Neural cell (in vitro differentiated cells): ENCODE measurements around the gene S1PR4. TPM values are rescaled to one million over a fixed set of nuclear protein-coding genes. Genes with fewer than 3 reads are reported as not detected.
"Not testable (repeated sequence)": the region's sequence is repeated elsewhere in the genome, so short reads cannot be mapped to it uniquely, and the experiment has no call there.

Experiments
- H2AFZ ChIP-seq: fragments of 200-600, 300-800 bp; sonication (generic), shearing (Covaris generic); 2 replicates; pipeline ENCODE4 v1.6.0; 2014; ENCODE audit warnings: low read depth, mild to moderate bottlenecking, antibody characterized with exemption, low read length, moderate library complexity
- H3F3A ChIP-seq: fragments of 200-600 bp; shearing (Covaris generic); 2 replicates; pipeline ENCODE4 v1.6.1; 2016; ENCODE audit warnings: mild to moderate bottlenecking, moderate library complexity, mixed read lengths, antibody characterized with exemption, low read length; ENCODE audit not compliant: insufficient read depth, poor library complexity, severe bottlenecking
- H3K27ac ChIP-seq: fragments of 200-600, 300-800 bp; sonication (generic), shearing (Covaris generic); 2 replicates; pipeline ENCODE4 v1.5.1; 2014; ENCODE audit warnings: mild to moderate bottlenecking, low read length, moderate library complexity
- H3K27me3 ChIP-seq: fragments of 300-800, 200-600 bp; sonication (generic), shearing (Covaris generic); 2 replicates; pipeline ENCODE4 v1.6.0; 2014; ENCODE audit warnings: mild to moderate bottlenecking, low read depth, low read length, moderate library complexity; ENCODE audit not compliant: insufficient read depth
- H3K36me3 ChIP-seq: fragments of 300-800, 200-600 bp; sonication (generic), shearing (Covaris generic); 2 replicates; pipeline ENCODE4 v1.5.1; 2014; ENCODE audit warnings: mild to moderate bottlenecking, antibody characterized with exemption, low read length, moderate library complexity; ENCODE audit not compliant: insufficient read depth
- H3K4me2 ChIP-seq: fragments of 300-800, 200-600 bp; sonication (generic), shearing (Covaris generic); 2 replicates; pipeline ENCODE4 v1.6.0; 2014; ENCODE audit warnings: mild to moderate bottlenecking, low read length
- H3K4me3 ChIP-seq: fragments of 300-800, 200-600 bp; sonication (generic), shearing (Covaris generic); 2 replicates; pipeline ENCODE4 v1.5.1; 2014; ENCODE audit warnings: mild to moderate bottlenecking, low read length, moderate library complexity
- H3K79me2 ChIP-seq: fragments of 200-600 bp; shearing (Covaris generic); replicated peaks from 2 replicates; pipeline ENCODE4 v1.6.0; 2014; ENCODE audit warnings: mild to moderate bottlenecking, low read length, moderate library complexity; ENCODE audit not compliant: insufficient read depth
- H3K9ac ChIP-seq: fragments of 300-800, 200-600 bp; sonication (generic), shearing (Covaris generic); 2 replicates; pipeline ENCODE4 v1.6.1; 2016; ENCODE audit warnings: mild to moderate bottlenecking, low read length, mixed read lengths
- H3K9me2 ChIP-seq: fragments of 200-600 bp; shearing (Covaris generic); 2 replicates; pipeline ENCODE4 v1.6.1; 2016; ENCODE audit warnings: mild to moderate bottlenecking, low read length, mixed read lengths; ENCODE audit not compliant: insufficient read depth
- H3K9me3 ChIP-seq: fragments of 200-600, 300-800 bp; sonication (generic), shearing (Covaris generic); 2 replicates; pipeline ENCODE4 v1.6.1; 2016; ENCODE audit warnings: mild to moderate bottlenecking, mixed run types, low read length, moderate library complexity, mixed read lengths
- H4K20me1 ChIP-seq: fragments of 200-600 bp; shearing (Covaris generic); 2 replicates; pipeline ENCODE4 v1.6.1; 2016; ENCODE audit warnings: mild to moderate bottlenecking, mixed run types; ENCODE audit not compliant: insufficient read depth
- CTCF ChIP-seq: fragments of 450-650 bp; IDR thresholded peaks from 2 replicates; pipeline ENCODE4 v1.5.1; 2014; ENCODE audit warnings: antibody characterized with exemption, mild to moderate bottlenecking, moderate library complexity; ENCODE audit not compliant: poor library complexity, severe bottlenecking
- EP300 ChIP-seq: fragments of 450-650 bp; conservative IDR thresholded peaks from 2 replicates; pipeline ENCODE4 v1.6.1; 2014; ENCODE audit warnings: antibody characterized with exemption, mild to moderate bottlenecking, moderate library complexity; ENCODE audit not compliant: poor library complexity, severe bottlenecking
- EZH2 ChIP-seq: fragments of 200-600, 300-800 bp; shearing (Covaris generic), sonication (generic); IDR thresholded peaks from 2 replicates; pipeline ENCODE4 v1.6.1; 2014; ENCODE audit warnings: antibody characterized with exemption, low read length, borderline replicate concordance, mild to moderate bottlenecking; ENCODE audit not compliant: insufficient read depth, poor library complexity, severe bottlenecking
- MXI1 ChIP-seq: fragments of 450-650 bp; conservative IDR thresholded peaks from 2 replicates; pipeline ENCODE4 v1.6.1; 2014; ENCODE audit warnings: antibody characterized with exemption, mild to moderate bottlenecking; ENCODE audit not compliant: poor library complexity, severe bottlenecking
- POLR2AphosphoS5 ChIP-seq: IDR thresholded peaks from 2 replicates; pipeline ENCODE4 v1.6.1; 2012
- RAD21 ChIP-seq: fragments of 450-650 bp; conservative IDR thresholded peaks from 2 replicates; pipeline ENCODE4 v1.6.1; 2014; ENCODE audit warnings: antibody characterized with exemption, mild to moderate bottlenecking, moderate library complexity
- REST ChIP-seq: IDR thresholded peaks from 2 replicates; pipeline ENCODE4 v1.6.1; 2012; ENCODE audit warnings: borderline replicate concordance
- SMC3 ChIP-seq: fragments of 450-650 bp; conservative IDR thresholded peaks from 2 replicates; pipeline ENCODE4 v1.6.1; 2014; ENCODE audit warnings: antibody characterized with exemption, mild to moderate bottlenecking, moderate library complexity; ENCODE audit not compliant: poor library complexity
- TAF1 ChIP-seq: IDR thresholded peaks from 2 replicates; pipeline ENCODE4 v1.6.1; 2012; ENCODE audit warnings: low read depth
- polyA plus RNA-seq: library from polyadenylated mRNA; depleted of rRNA; stranded (reverse); fragments of >200 nt; gene quantifications from 2 replicates; pipeline ENCODE4 v1.2.3, GENCODE V29; 2014

Gene S1PR4
- polyA plus RNA-seq, 1 donor from 2014 or later, result not detected

DNA sequence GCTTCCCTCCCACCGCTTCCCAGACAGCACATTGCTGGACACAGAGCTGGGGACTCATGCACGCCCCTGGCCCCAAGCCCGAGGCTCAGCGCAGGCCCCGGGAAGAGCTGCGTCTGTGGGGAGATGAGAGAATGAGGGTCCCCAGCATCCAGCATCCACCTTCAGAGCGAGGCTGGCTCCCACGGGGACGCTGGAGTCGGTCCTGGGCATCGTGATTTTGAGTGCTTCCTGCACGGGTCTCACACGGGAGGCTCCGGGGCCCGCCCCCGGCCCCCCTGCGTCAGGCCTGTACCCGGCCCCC lies 11.9 kb downstream of the S1PR4 start:
- no peak overlapping the region for H3K9ac ChIP-seq
- no peaks in the 10 kb centered on the region for H3F3A ChIP-seq
- H2AFZ ChIP-seq, result no peak overlapping the region
- no peak overlapping the region for H3K4me2 ChIP-seq
- peaks cover 10% of the 10 kb centered on the region for H3K79me2 ChIP-seq
- TF ChIP-seq POLR2AphosphoS5, result no peak
- H3K4me3 ChIP-seq, result no peak overlapping the region
- H3K27ac ChIP-seq, result no peak overlapping the region
- no peaks in the 10 kb centered on the region for H3K9me2 ChIP-seq
- H3K36me3 ChIP-seq, result no peaks in the 10 kb centered on the region
- H3K27me3 ChIP-seq, result no peaks in the 10 kb centered on the region
- no peaks in the 10 kb centered on the region for H3K9me3 ChIP-seq
- no peaks in the 10 kb centered on the region for H4K20me1 ChIP-seq

GRCh38 chr19:3190921-3191805 lies 12.6 kb downstream of the S1PR4 start:
- Histone ChIP-seq H3K27ac (no peak overlapping the region), H3K4me3 (no peak overlapping the region), H3K4me2 (no peak overlapping the region), H4K20me1 (no peaks in the 10 kb centered on the region), H2AFZ (no peak overlapping the region), H3K36me3 (no peaks in the 10 kb centered on the region), H3K9me3 (no peaks in the 10 kb centered on the region), H3F3A (no peaks in the 10 kb centered on the region), H3K9me2 (no peaks in the 10 kb centered on the region), H3K79me2 (peaks cover 10% of the 10 kb centered on the region), H3K27me3 (no peaks in the 10 kb centered on the region), H3K9ac (no peak overlapping the region)
- no peak for TF ChIP-seq EZH2
- no peak for TF ChIP-seq POLR2AphosphoS5
- TF ChIP-seq TAF1, result no peak

DNA sequence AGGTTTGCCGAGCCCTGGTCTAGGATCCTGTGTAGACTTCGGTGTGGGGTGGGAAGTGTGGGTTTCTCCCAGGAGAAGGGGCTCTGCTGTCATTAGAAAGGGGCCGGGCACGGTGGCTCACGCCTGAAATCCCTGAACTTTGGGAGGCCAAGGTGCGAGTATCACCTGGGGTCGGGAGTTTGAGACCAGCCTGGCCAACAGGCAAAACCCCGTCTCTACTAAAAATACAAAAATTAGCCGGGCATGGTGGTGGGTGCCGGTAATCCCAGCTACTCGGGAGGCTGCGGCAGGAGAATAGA lies 13.2 kb downstream of the S1PR4 start:
- H3K27me3 ChIP-seq, H3K79me2 ChIP-seq, H3K9ac ChIP-seq, H2AFZ ChIP-seq, H3K36me3 ChIP-seq, H3K4me3 ChIP-seq, H4K20me1 ChIP-seq, H3F3A ChIP-seq, H3K27ac ChIP-seq, H3K9me3 ChIP-seq, H3K4me2 ChIP-seq, H3K9me2 ChIP-seq: not testable (repeated sequence)

- no peak overlapping the region for H2AFZ ChIP-seq
- no peak overlapping the region for H3K27ac ChIP-seq
- H3K9me3 ChIP-seq, result no peaks in the 10 kb centered on the region
- no peak overlapping the region for H3K4me3 ChIP-seq
- H4K20me1 ChIP-seq, result no peaks in the 10 kb centered on the region
- no peaks in the 10 kb centered on the region for H3F3A ChIP-seq
- no peak overlapping the region for H3K9ac ChIP-seq
- no peaks in the 10 kb centered on the region for H3K27me3 ChIP-seq
- no peak for TF ChIP-seq MXI1
- TF ChIP-seq EP300, result no peak
- TF ChIP-seq CTCF, result no peak
- TF ChIP-seq SMC3, result no peak
- TF ChIP-seq RAD21, result no peak
- TF ChIP-seq TAF1, result no peak
- no peak for TF ChIP-seq REST
- no peak for TF ChIP-seq EZH2
- TF ChIP-seq POLR2AphosphoS5, result no peak
- H3K4me2 ChIP-seq, result no peak overlapping the region
- no peaks in the 10 kb centered on the region for H3K79me2 ChIP-seq
- H3K36me3 ChIP-seq, result no peaks in the 10 kb centered on the region
- no peaks in the 10 kb centered on the region for H3K9me2 ChIP-seq
Observed at GRCh38 chr19:3192228-3192635, 13.7 kb downstream of the S1PR4 start.
